ENCODE results near the gene CEP290.
"Not testable (repeated sequence)": the region's sequence is repeated elsewhere in the genome, so short reads cannot be mapped to it uniquely, and the experiment has no call there.

Gene CEP290

GRCh38 chr12:88035907-88036289, 106.0 kb downstream of the CEP290 start:
- DNase-seq: no peak

- DNase-seq: peak; percentile 86 to 87
Measured at GRCh38 chr12:88035271-88035906, 106.5 kb downstream of the CEP290 start.

- not testable (repeated sequence) for DNase-seq
Measured at GRCh38 chr12:88031161-88031560, 110.7 kb downstream of the CEP290 start.

GRCh38 chr12:88029093-88029665, 112.7 kb downstream of the CEP290 start, which contains the start of gene C12orf50:
C12orf50 (minus strand) TSS chr12:88029401; CDS start chr12:88026962, 2,439 bp downstream.
- DNase-seq: no peak

- no peak for DNase-seq
Measured at GRCh38 chr12:88026196-88026595, 115.7 kb downstream of the CEP290 start.

- DNase-seq: no peak
Measured at GRCh38 chr12:88017964-88018363, 123.9 kb downstream of the CEP290 start.

GRCh38 chr12:88015825-88016224, 126.1 kb downstream of the CEP290 start:
- no peak for DNase-seq

- DNase-seq: no peak
Measured at GRCh38 chr12:88011755-88012154, 130.1 kb downstream of the CEP290 start.

- DNase-seq: no peak
Measured at GRCh38 chr12:88006351-88006750, 135.5 kb downstream of the CEP290 start.

GRCh38 chr12:88001327-88001726, 140.6 kb downstream of the CEP290 start:
- no peak for DNase-seq
